ENCODE data around the gene ATP8A1.

ATP8A1 gene

GRCh38 chr4:42600578-42600977, 56.3 kb downstream of the ATP8A1 start:
- H3K4me1 ChIP-seq (ENCODE audit: insufficient read depth, poor library complexity, severe bottlenecking), result no peaks in the 10 kb centered on the region
- no peak for TF ChIP-seq CTCF (IDR thresholded peaks at IDR 0.05; ENCODE audit: poor library complexity, severe bottlenecking)
- ATAC-seq (ENCODE audit: low read depth) (no peak), DNase-seq (ENCODE audit: low spot score) (no peak)
- H3K4me3 ChIP-seq (ENCODE audit: severe bottlenecking), result no peak overlapping the region
- no peak overlapping the region for H3K27ac ChIP-seq (ENCODE audit: poor library complexity, severe bottlenecking)
- no peaks in the 10 kb centered on the region for H3K36me3 ChIP-seq (ENCODE audit: low read depth)
- peaks cover 7% of the 10 kb centered on the region for H3K27me3 ChIP-seq (ENCODE audit: insufficient read depth, poor library complexity, severe bottlenecking)
- H3K9me3 ChIP-seq (ENCODE audit: severe bottlenecking), result no peaks in the 10 kb centered on the region

GRCh38 chr4:42596918-42597317, 60.0 kb downstream of the ATP8A1 start:
- Histone ChIP-seq H3K36me3 (ENCODE audit: low read depth) (no peaks in the 10 kb centered on the region), H3K4me1 (ENCODE audit: insufficient read depth, poor library complexity, severe bottlenecking) (no peaks in the 10 kb centered on the region), H3K9me3 (ENCODE audit: severe bottlenecking) (no peaks in the 10 kb centered on the region), H3K4me3 (ENCODE audit: severe bottlenecking) (no peak overlapping the region), H3K27me3 (ENCODE audit: insufficient read depth, poor library complexity, severe bottlenecking) (peaks cover 7% of the 10 kb centered on the region), H3K27ac (ENCODE audit: poor library complexity, severe bottlenecking) (no peak overlapping the region)
- DNase-seq (ENCODE audit: low spot score) (no peak), ATAC-seq (ENCODE audit: low read depth) (no peak)
- no peak for TF ChIP-seq CTCF (IDR thresholded peaks at IDR 0.05; ENCODE audit: poor library complexity, severe bottlenecking)

GRCh38 chr4:42594888-42595287, 62.0 kb downstream of the ATP8A1 start:
- Histone ChIP-seq H3K36me3 (ENCODE audit: low read depth) (no peaks in the 10 kb centered on the region), H3K27ac (ENCODE audit: poor library complexity, severe bottlenecking) (no peak overlapping the region), H3K4me3 (ENCODE audit: severe bottlenecking) (no peak overlapping the region), H3K9me3 (ENCODE audit: severe bottlenecking) (no peaks in the 10 kb centered on the region), H3K4me1 (ENCODE audit: insufficient read depth, poor library complexity, severe bottlenecking) (no peaks in the 10 kb centered on the region), H3K27me3 (ENCODE audit: insufficient read depth, poor library complexity, severe bottlenecking) (peaks cover 7% of the 10 kb centered on the region)
- ATAC-seq (ENCODE audit: low read depth) (no peak), DNase-seq (ENCODE audit: low spot score) (no peak)
- TF ChIP-seq CTCF (IDR thresholded peaks at IDR 0.05; ENCODE audit: poor library complexity, severe bottlenecking), result no peak

- no peak for TF ChIP-seq CTCF (IDR thresholded peaks at IDR 0.05; ENCODE audit: poor library complexity, severe bottlenecking)
- Histone ChIP-seq H3K9me3 (ENCODE audit: severe bottlenecking) (no peaks in the 10 kb centered on the region), H3K36me3 (ENCODE audit: low read depth) (no peaks in the 10 kb centered on the region), H3K27ac (ENCODE audit: poor library complexity, severe bottlenecking) (no peak overlapping the region), H3K4me3 (ENCODE audit: severe bottlenecking) (no peak overlapping the region), H3K27me3 (ENCODE audit: insufficient read depth, poor library complexity, severe bottlenecking) (no peaks in the 10 kb centered on the region), H3K4me1 (ENCODE audit: insufficient read depth, poor library complexity, severe bottlenecking) (no peaks in the 10 kb centered on the region)
- no peak for DNase-seq (ENCODE audit: low spot score)
- no peak for ATAC-seq (ENCODE audit: low read depth)
Measured at GRCh38 chr4:42588909-42589308, 68.0 kb downstream of the ATP8A1 start.

GRCh38 chr4:42586775-42587174, 70.1 kb downstream of the ATP8A1 start:
- H3K9me3 ChIP-seq (ENCODE audit: severe bottlenecking), result no peaks in the 10 kb centered on the region
- DNase-seq (ENCODE audit: low spot score), result no peak
- no peak overlapping the region for H3K4me3 ChIP-seq (ENCODE audit: severe bottlenecking)
- H3K4me1 ChIP-seq (ENCODE audit: insufficient read depth, poor library complexity, severe bottlenecking), result no peaks in the 10 kb centered on the region
- H3K36me3 ChIP-seq (ENCODE audit: low read depth), result no peaks in the 10 kb centered on the region
- no peak overlapping the region for H3K27ac ChIP-seq (ENCODE audit: poor library complexity, severe bottlenecking)
- ATAC-seq (ENCODE audit: low read depth), result no peak
- H3K27me3 ChIP-seq (ENCODE audit: insufficient read depth, poor library complexity, severe bottlenecking), result no peaks in the 10 kb centered on the region
- no peak for TF ChIP-seq CTCF (IDR thresholded peaks at IDR 0.05; ENCODE audit: poor library complexity, severe bottlenecking)
